KOPT-K1 (cell line): ENCODE measurements around the gene HNRNPC.
A peak's percentile ranks its signal among the peaks of the same experiment; 100 is the strongest.
"Not testable (repeated sequence)": the region's sequence is repeated elsewhere in the genome, so short reads cannot be mapped to it uniquely, and the experiment has no call there.

Source experiments
- H3K27ac ChIP-seq: fragments of 200-600 bp; sonication (generic); 2 replicates; pipeline ENCODE4 v1.5.1; 2016; ENCODE audit warnings: antibody characterized with exemption, mild to moderate bottlenecking, low read depth, low read length; ENCODE audit not compliant: poor library complexity, severe bottlenecking
- H3K36me3 ChIP-seq: fragments of 200-600 bp; sonication (generic); 2 replicates; pipeline ENCODE4 v1.5.1; 2017; ENCODE audit warnings: antibody characterized with exemption, mild to moderate bottlenecking, low read length, moderate library complexity; ENCODE audit not compliant: insufficient read depth
- H3K9me3 ChIP-seq: fragments of 200-600 bp; sonication (generic); 2 replicates; pipeline ENCODE4 v1.5.1; 2017; ENCODE audit warnings: antibody characterized with exemption, low read length, mild to moderate bottlenecking; ENCODE audit not compliant: insufficient read depth, poor library complexity, severe bottlenecking

Gene HNRNPC

GRCh38 chr14:21287168-21287567, 17.9 kb upstream of the HNRNPC start:
- Histone ChIP-seq H3K27ac (no peak overlapping the region), H3K9me3 (no peaks in the 10 kb centered on the region), H3K36me3 (no peaks in the 10 kb centered on the region)

GRCh38 chr14:21286516-21286915, 17.3 kb upstream of the HNRNPC start:
- not testable (repeated sequence) for H3K27ac ChIP-seq, H3K36me3 ChIP-seq, H3K9me3 ChIP-seq

- not testable (repeated sequence) for H3K9me3 ChIP-seq, H3K36me3 ChIP-seq, H3K27ac ChIP-seq
Observed at GRCh38 chr14:21281917-21282316, 12.7 kb upstream of the HNRNPC start.

- H3K36me3 ChIP-seq = no peaks in the 10 kb centered on the region
- no peak within 1 kb of the TSS for H3K27ac ChIP-seq
- H3K9me3 ChIP-seq = no peaks in the 10 kb centered on the region
Observed at GRCh38 chr14:21279783-21280182, 10.5 kb upstream of the HNRNPC start, which contains the start of gene RPGRIP1. TSS of gene RPGRIP1 (plus strand) at chr14:21280083. CDS start at chr14:21287977, 7,894 bp downstream.

GRCh38 chr14:21278632-21279031, 9.4 kb upstream of the HNRNPC start:
- Histone ChIP-seq H3K27ac (no peak overlapping the region), H3K36me3 (no peaks in the 10 kb centered on the region), H3K9me3 (no peaks in the 10 kb centered on the region)

- H3K27ac ChIP-seq = peak overlapping the region; percentile 51
- no peaks in the 10 kb centered on the region for H3K9me3 ChIP-seq
- no peaks in the 10 kb centered on the region for H3K36me3 ChIP-seq
Observed at GRCh38 chr14:21275261-21275858, 6.1 kb upstream of the HNRNPC start.

DNA sequence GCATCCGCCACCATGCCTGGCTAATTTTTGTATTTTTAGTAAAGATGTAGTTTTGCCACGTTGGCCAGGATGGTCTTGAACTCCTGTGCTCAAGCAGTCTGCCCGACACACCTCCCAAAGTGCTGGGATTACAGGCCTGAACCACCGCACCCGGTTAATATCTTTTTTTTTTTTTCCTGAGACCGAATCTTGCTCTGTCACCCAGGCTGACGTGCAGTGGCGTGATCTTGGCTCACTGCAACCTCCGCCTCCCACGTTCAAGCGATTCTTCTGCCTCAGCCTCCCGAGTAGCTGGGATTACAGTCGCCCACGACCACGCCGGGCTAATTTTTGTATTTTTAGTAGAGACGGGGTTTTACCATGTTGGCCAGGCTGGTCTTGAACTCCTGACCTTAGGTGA, 3.4 kb upstream of the HNRNPC start:
- not testable (repeated sequence) for H3K9me3 ChIP-seq, H3K36me3 ChIP-seq, H3K27ac ChIP-seq

- peaks cover 48% of the 10 kb centered on the region for H3K36me3 ChIP-seq
- H3K9me3 ChIP-seq = no peaks in the 10 kb centered on the region
- peak overlapping the region; percentile 94 for H3K27ac ChIP-seq
Observed at GRCh38 chr14:21268617-21269251, 508 bp downstream of the HNRNPC start.

DNA sequence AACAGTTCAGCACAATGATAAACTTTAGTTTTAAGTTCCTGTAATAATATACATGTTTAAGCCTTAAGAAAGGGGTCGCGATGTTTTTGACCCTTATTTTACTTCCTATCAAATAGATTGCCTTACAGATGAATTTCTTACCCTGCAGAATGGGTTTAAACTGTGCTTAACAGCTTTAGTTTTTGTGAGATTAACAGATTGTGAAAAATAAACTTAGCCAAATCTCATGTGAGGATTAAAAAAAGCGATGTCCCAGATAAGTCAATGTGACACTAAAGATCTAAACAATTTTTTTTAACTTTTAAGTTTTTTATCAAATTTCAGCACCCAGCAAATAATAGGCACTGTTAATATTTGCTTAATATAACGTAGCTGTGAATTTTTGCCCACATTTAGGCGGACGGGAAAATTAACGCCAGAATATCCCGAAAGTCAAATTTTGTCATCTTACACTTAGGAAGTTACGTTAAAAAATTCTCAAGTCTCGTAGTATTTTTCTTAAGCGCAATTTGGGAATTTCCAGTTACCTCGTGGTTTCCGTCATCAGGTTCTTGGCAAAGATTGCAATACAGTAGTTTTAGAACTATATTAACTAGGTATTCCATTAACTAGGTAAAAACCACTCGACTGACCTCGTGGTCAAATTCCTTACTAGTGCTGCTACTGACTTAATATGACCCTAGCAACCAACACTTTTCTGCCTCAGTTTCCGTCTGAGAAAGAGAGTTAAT, 1.2 kb downstream of the HNRNPC start:
- Histone ChIP-seq H3K36me3 (peaks cover 55% of the 10 kb centered on the region), H3K27ac (peak overlapping the region; percentile 94), H3K9me3 (no peaks in the 10 kb centered on the region)

GRCh38 chr14:21267431-21267845, 1.8 kb downstream of the HNRNPC start:
- no peaks in the 10 kb centered on the region for H3K9me3 ChIP-seq
- peaks cover 61% of the 10 kb centered on the region for H3K36me3 ChIP-seq
- peak overlapping the region; percentile 94 for H3K27ac ChIP-seq

DNA sequence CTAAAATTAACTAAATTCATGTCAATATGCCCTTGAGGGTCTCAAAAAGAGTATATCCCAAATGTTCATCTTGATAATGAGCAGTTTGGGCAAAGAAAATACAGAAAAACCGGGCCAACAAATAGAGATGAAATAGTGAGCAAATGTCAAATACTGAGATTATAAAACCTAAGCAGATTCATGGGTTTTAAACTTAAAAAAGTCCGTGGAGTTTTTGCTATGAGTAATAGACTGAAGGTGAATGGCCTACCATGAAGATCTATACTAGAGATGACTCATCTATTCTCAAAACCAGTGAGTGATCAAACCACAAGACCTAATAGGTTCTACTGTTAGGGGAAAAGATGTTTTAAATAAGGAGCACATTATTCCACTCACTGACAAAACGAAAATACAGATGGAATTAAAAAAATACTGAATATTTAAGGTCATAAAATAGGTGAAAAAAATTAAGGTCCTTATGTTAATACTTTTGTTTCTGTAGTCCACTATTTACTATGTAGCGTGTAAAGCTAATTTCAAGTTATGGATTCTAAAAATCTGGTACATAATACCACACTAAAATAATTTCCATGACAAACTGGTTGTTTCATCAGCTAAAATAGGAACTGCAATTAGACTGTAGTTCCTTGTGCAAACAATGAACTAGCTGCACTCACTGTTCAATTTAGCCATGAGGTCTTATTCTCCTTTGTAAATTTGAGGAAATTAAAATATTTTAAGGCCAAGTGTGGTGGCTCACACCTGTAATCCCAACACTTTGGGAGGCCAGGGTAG, 5.0 kb downstream of the HNRNPC start:
- H3K27ac ChIP-seq = no peak overlapping the region
- H3K36me3 ChIP-seq = peaks cover 93% of the 10 kb centered on the region
- H3K9me3 ChIP-seq = no peaks in the 10 kb centered on the region

GRCh38 chr14:21263284-21264024, 5.8 kb downstream of the HNRNPC start:
- Histone ChIP-seq H3K27ac (no peak overlapping the region), H3K9me3 (no peaks in the 10 kb centered on the region), H3K36me3 (peaks cover 100% of the 10 kb centered on the region)

DNA sequence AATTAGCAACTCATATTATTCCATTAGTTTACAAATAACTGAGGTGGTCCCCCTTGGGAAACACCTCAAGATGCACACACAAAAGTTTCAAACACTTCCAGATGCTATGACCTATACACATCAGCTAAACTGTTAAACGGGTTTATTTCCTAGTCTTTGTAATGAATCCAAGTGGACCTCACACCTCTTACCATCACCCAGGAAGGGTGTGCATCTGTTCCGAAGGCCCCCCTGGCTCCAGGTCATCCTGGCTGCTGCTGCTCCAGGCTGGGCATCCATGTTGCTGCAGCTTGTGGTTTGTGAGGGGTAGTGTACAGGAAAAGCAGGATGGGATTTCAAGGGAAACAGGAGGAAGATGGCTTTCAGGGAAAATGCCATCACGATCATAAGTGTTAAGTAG, 6.8 kb downstream of the HNRNPC start:
- H3K9me3 ChIP-seq = no peaks in the 10 kb centered on the region
- no peak overlapping the region for H3K27ac ChIP-seq
- H3K36me3 ChIP-seq = peaks cover 100% of the 10 kb centered on the region

DNA sequence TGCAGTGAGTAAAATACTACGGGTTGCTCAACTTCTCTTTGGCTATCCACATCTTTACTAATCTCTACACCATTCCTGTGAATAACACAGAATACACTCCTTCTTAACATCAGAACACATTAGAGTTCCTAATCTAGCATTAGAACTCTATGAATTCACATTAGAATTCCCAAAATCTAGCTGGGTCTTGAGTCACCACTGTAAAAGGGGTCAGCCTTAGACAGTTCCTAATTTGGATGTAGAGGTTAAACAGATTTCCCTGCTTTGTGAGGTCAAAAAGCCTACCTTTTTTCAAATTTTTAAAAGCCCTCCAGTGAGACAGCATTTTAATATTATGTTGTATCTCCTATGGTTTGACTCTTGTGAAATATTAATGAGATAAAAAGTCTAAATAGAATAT, 7.4 kb downstream of the HNRNPC start:
- Histone ChIP-seq H3K27ac (no peak overlapping the region), H3K36me3 (peaks cover 100% of the 10 kb centered on the region), H3K9me3 (no peaks in the 10 kb centered on the region)
